Measurements from ENCODE around the gene ARHGEF11. TPM values are rescaled to one million over a fixed set of nuclear protein-coding genes. Genes with fewer than 3 reads are reported as not detected.

The ARHGEF11 gene
- polyA plus RNA-seq, 1 donor (not counting 4 experiments of a cell fraction or from before 2014, with no cell fraction given), result 8.0 TPM

- Histone ChIP-seq H3K27me3 (ENCODE audit: control insufficient read depth, extremely low read depth, insufficient read depth, low read length) (no peaks in the 10 kb centered on the region), H2AFZ (ENCODE audit: control insufficient read depth, low read length) (no peak overlapping the region), H3K79me2 (ENCODE audit: control insufficient read depth, insufficient read depth, low read length) (no peaks in the 10 kb centered on the region), H3K9me1 (ENCODE audit: control insufficient read depth, extremely low read depth, insufficient read depth, low read length) (peaks cover 2% of the 10 kb centered on the region), H3K27ac (ENCODE audit: control insufficient read depth, insufficient read depth, low read length) (no peak overlapping the region), H3K4me2 (ENCODE audit: control insufficient read depth, extremely low read depth, insufficient read depth, low read depth, low read length) (no peak overlapping the region), H3K9ac (ENCODE audit: control insufficient read depth, extremely low read depth, insufficient read depth, low read length) (no peak overlapping the region), H3K9me3 (ENCODE audit: control insufficient read depth, low read depth, low read length) (no peaks in the 10 kb centered on the region), H3K4me3 (ENCODE audit: control insufficient read depth in 2 of 3, extremely low read depth in 1 of 3, insufficient read depth in 2 of 3, low read depth in 1 of 3, low read length in 3 of 3) (no peak overlapping the region), H3K36me3 (ENCODE audit: control insufficient read depth in 2 of 2, extremely low read depth in 1 of 2, insufficient read depth in 2 of 2, low read length in 2 of 2) (peaks cover 10 to 36% of the 10 kb centered on the region in 2 experiments), H3K4me1 (ENCODE audit: control insufficient read depth, extremely low read depth, insufficient read depth, low read length) (peaks cover 5% of the 10 kb centered on the region), H4K20me1 (ENCODE audit: control insufficient read depth, extremely low read depth, insufficient read depth, low read length) (no peaks in the 10 kb centered on the region)
- FAIRE-seq (no peak), DNase-seq (ENCODE audit: low read depth, low spot score) (no peak)
- TF ChIP-seq EZH2 (IDR thresholded peaks at IDR 0.05; ENCODE audit: low read length) (no peak), CTCF (optimal IDR thresholded peaks at IDR 0.05 in 1 of 3, IDR thresholded peaks at IDR 0.05 in 1 of 3, conservative IDR thresholded peaks at IDR 0.05 in 1 of 3; ENCODE audit: extremely low read depth in 1 of 3, insufficient read depth in 2 of 3, low read length in 3 of 3) (no peak)
- dilution Hi-C loops (cut with MboI; ENCODE audit: extremely low pct_ligation_motif_present, low sequenced_read_pairs), result no loop called here
Measured at GRCh38 chr1:156944848-156945247, 100.7 kb downstream of the ARHGEF11 start.

GRCh38 chr1:156944268-156944667 lies 101.3 kb downstream of the ARHGEF11 start:
- Histone ChIP-seq H3K27me3 (ENCODE audit: control insufficient read depth, extremely low read depth, insufficient read depth, low read length) (no peaks in the 10 kb centered on the region), H3K9ac (ENCODE audit: control insufficient read depth, extremely low read depth, insufficient read depth, low read length) (no peak overlapping the region), H4K20me1 (ENCODE audit: control insufficient read depth, extremely low read depth, insufficient read depth, low read length) (no peaks in the 10 kb centered on the region), H3K4me1 (ENCODE audit: control insufficient read depth, extremely low read depth, insufficient read depth, low read length) (peaks cover 5% of the 10 kb centered on the region), H3K79me2 (ENCODE audit: control insufficient read depth, insufficient read depth, low read length) (no peaks in the 10 kb centered on the region), H3K9me3 (ENCODE audit: control insufficient read depth, low read depth, low read length) (no peaks in the 10 kb centered on the region), H2AFZ (ENCODE audit: control insufficient read depth, low read length) (no peak overlapping the region), H3K36me3 (ENCODE audit: control insufficient read depth in 2 of 2, extremely low read depth in 1 of 2, insufficient read depth in 2 of 2, low read length in 2 of 2) (peaks cover 16 to 42% of the 10 kb centered on the region in 2 experiments), H3K4me3 (ENCODE audit: control insufficient read depth in 2 of 3, extremely low read depth in 1 of 3, insufficient read depth in 2 of 3, low read depth in 1 of 3, low read length in 3 of 3) (no peak overlapping the region), H3K4me2 (ENCODE audit: control insufficient read depth, extremely low read depth, insufficient read depth, low read depth, low read length) (no peak overlapping the region), H3K9me1 (ENCODE audit: control insufficient read depth, extremely low read depth, insufficient read depth, low read length) (peaks cover 2% of the 10 kb centered on the region), H3K27ac (ENCODE audit: control insufficient read depth, insufficient read depth, low read length) (no peak overlapping the region)
- TF ChIP-seq CTCF (optimal IDR thresholded peaks at IDR 0.05 in 1 of 3, IDR thresholded peaks at IDR 0.05 in 1 of 3, conservative IDR thresholded peaks at IDR 0.05 in 1 of 3; ENCODE audit: extremely low read depth in 1 of 3, insufficient read depth in 2 of 3, low read length in 3 of 3) (no peak), EZH2 (IDR thresholded peaks at IDR 0.05; ENCODE audit: low read length) (no peak)
- dilution Hi-C loops (cut with MboI; ENCODE audit: extremely low pct_ligation_motif_present, low sequenced_read_pairs), result no loop called here
- no peak for DNase-seq (ENCODE audit: low read depth, low spot score)
- no peak for FAIRE-seq
